Transverse colon (tissue), 4 donors: Measurements from ENCODE around the gene EIF1AD.

ENCODE experiments used
- CTCF ChIP-seq, 5 experiments: fragments of 200-600 bp in 3 of 5; fragments of 450-650 bp in 2 of 5; sonication (generic) in 3 of 5; IDR thresholded peaks; 1 replicate in 2 of 5; 2 replicates in 3 of 5; pipeline ENCODE4 v1.5.1; 2016 to 2017; ENCODE audit warnings: antibody characterized with exemption in 5 of 5, inconsistent platforms in 3 of 5, mild to moderate bottlenecking in 2 of 5, moderate library complexity in 1 of 5
- POLR2AphosphoS5 ChIP-seq, 3 donors: sonication (generic); formaldehyde crosslinking; IDR thresholded peaks; one replicate each; pipeline ENCODE4 v1.6.1; 2016; ENCODE audit warnings: antibody characterized with exemption in 3 of 3

- TF ChIP-seq CTCF (IDR thresholded peaks at IDR 0.05) (no peak), POLR2AphosphoS5 (IDR thresholded peaks at IDR 0.05) (no peak)
These were observed 2.2 kb upstream of the EIF1AD start for GRCh38 chr11:66004186-66004585.
